ENCODE data around the gene MKRN1. TPM values are rescaled to one million over a fixed set of nuclear protein-coding genes. Genes with fewer than 3 reads are reported as not detected.

Gene MKRN1
- total RNA-seq, 4 donors from 2014 or later = 45.9 to 75.7 (median 60.0) TPM

DNA sequence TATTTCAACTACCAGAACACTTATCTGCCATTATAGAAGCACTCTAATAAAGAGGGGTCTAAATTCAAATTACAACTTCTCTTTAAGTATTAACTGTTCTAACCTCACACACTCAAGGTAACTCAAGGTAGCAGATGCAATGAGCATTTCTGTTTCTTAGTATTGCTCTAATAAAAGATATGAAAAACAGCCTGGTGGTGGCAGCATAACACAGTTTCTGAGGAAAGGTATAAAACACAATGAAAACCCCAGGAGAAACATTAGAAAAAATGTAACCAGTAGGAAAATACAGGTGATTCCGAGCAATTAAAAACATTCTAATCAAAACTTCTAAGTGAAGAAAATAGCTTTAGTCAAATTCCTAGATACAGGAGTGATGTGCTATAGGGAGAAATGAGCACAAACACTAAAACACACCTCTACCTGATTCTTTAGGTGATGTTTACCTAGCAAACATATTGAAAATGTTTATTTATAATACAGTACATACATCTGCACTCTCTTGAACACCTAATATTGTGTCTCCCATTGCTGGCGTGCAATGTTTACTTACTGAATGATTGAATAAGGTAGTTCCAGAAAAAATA, 3.5 kb downstream of the MKRN1 start:
- Histone ChIP-seq H3K36me3 (peaks cover 0 to 9% (median 0%) of the 10 kb centered on the region in 3 donors), H3K9me3 (no peaks in the 10 kb centered on the region), H3K4me1 (peaks cover 0 to 32% (median 16%) of the 10 kb centered on the region in 4 donors), H3K4me3 (no peak overlapping the region), H3K27ac (no peak overlapping the region), H3K27me3 (no peaks in the 10 kb centered on the region)
- TF ChIP-seq, protein P1, sequence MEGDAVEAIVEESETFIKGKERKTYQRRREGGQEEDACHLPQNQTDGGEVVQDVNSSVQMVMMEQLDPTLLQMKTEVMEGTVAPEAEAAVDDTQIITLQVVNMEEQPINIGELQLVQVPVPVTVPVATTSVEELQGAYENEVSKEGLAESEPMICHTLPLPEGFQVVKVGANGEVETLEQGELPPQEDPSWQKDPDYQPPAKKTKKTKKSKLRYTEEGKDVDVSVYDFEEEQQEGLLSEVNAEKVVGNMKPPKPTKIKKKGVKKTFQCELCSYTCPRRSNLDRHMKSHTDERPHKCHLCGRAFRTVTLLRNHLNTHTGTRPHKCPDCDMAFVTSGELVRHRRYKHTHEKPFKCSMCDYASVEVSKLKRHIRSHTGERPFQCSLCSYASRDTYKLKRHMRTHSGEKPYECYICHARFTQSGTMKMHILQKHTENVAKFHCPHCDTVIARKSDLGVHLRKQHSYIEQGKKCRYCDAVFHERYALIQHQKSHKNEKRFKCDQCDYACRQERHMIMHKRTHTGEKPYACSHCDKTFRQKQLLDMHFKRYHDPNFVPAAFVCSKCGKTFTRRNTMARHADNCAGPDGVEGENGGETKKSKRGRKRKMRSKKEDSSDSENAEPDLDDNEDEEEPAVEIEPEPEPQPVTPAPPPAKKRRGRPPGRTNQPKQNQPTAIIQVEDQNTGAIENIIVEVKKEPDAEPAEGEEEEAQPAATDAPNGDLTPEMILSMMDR (IDR thresholded peaks at IDR 0.05) = peak; percentile 16 to 50 (median 49)
- TF ChIP-seq EP300 (IDR thresholded peaks at IDR 0.05) (no peak), POLR2A (IDR thresholded peaks at IDR 0.05) (no peak)
- DNase-seq (ENCODE audit: low spot score in 2 of 2) = peak in 1 of 2 donors; percentile 63
- WGBS, 2 donors = 48 to 51% methylated on average over 2 of the region's 2 CpGs

DNA sequence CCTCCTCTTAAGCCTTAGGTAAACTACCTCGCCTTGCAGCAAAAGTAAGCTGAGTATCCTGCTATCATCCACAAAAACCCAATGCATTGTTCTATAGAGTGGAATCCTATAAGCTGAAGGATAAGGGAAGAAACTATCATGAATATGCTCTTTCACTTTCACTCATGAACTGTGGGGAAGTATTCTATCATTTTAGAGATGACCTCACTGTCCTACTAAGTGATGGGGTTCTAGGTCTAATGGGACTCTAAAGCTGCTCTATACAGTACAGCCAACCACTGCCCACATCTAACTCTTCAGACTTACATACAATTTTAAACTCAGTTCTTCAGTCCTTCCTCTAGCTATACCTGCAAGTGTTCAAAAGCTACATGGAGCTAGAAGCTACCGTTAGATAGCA, 16.2 kb downstream of the MKRN1 start:
- DNase-seq (ENCODE audit: low spot score in 2 of 2) = no peak
- Histone ChIP-seq H3K4me3 (no peak overlapping the region), H3K4me1 (no peaks in the 10 kb centered on the region), H3K27me3 (no peaks in the 10 kb centered on the region), H3K36me3 (peaks cover 0 to 97% (median 4%) of the 10 kb centered on the region in 3 donors), H3K9me3 (no peaks in the 10 kb centered on the region), H3K27ac (no peak overlapping the region)
- WGBS, 2 donors = 98 to 100% methylated on average over 2 of the region's 2 CpGs
- TF ChIP-seq, protein P1 (IDR thresholded peaks at IDR 0.05) = no peak

DNA sequence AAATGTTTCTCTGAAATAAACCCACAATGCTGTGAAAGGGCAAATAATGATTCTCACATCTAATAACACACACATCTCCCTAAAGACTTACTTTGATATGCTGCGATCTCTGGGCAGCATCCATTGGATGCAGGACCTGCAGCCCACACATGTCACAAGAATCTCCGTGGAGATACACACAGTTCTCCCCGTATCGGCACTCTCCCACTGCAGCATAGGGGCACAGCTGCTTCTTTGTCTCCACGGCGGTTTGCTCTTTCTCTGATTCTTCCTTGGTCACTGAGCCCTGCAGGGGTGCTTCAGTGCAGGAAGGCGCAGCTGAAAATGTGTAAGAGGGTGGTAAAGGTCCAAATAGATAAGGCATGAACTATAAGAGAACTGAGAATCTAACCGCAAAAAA, 20.4 kb downstream of the MKRN1 start:
- no peak for DNase-seq (ENCODE audit: low spot score in 2 of 2)
- H3K36me3 ChIP-seq = peaks cover 3 to 85% (median 18%) of the 10 kb centered on the region in 3 donors

GRCh38 chr7:140458201-140458600, 21.1 kb downstream of the MKRN1 start:
- Histone ChIP-seq H3K36me3 (peaks cover 3 to 85% (median 18%) of the 10 kb centered on the region in 3 donors), H3K9me3 (no peaks in the 10 kb centered on the region), H3K27me3 (no peaks in the 10 kb centered on the region), H3K27ac (no peak overlapping the region), H3K4me1 (peaks cover 0 to 4% (median 0%) of the 10 kb centered on the region in 4 donors), H3K4me3 (no peak overlapping the region)
- 50 to 51% methylated on average over 3 of the region's 3 CpGs for WGBS, 2 donors
- DNase-seq (ENCODE audit: low spot score in 2 of 2) = no peak
- TF ChIP-seq EP300 (IDR thresholded peaks at IDR 0.05) = no peak
- TF ChIP-seq, protein P1 (IDR thresholded peaks at IDR 0.05) = no peak
- TF ChIP-seq POLR2A (IDR thresholded peaks at IDR 0.05) = no peak

More for the DNA sequence above, 20.4 kb downstream of the MKRN1 start:
- Histone ChIP-seq H3K4me3 (no peak overlapping the region), H3K4me1 (peaks cover 0 to 4% (median 0%) of the 10 kb centered on the region in 4 donors), H3K9me3 (no peaks in the 10 kb centered on the region), H3K27me3 (no peaks in the 10 kb centered on the region), H3K27ac (no peak overlapping the region)
- TF ChIP-seq, protein P1 (IDR thresholded peaks at IDR 0.05) = no peak
- TF ChIP-seq POLR2A (IDR thresholded peaks at IDR 0.05) (no peak), EP300 (IDR thresholded peaks at IDR 0.05) (no peak)
- WGBS, 2 donors = 62 to 68% methylated on average over 8 of the region's 8 CpGs

- TF ChIP-seq, protein P1 (IDR thresholded peaks at IDR 0.05) = no peak
- TF ChIP-seq POLR2A (IDR thresholded peaks at IDR 0.05) (no peak), EP300 (IDR thresholded peaks at IDR 0.05) (no peak)
- peaks cover 0 to 4% (median 0%) of the 10 kb centered on the region in 4 donors for H3K4me1 ChIP-seq
- no peak overlapping the region for H3K4me3 ChIP-seq
- no peak overlapping the region for H3K27ac ChIP-seq
- peaks cover 3 to 78% (median 18%) of the 10 kb centered on the region in 3 donors for H3K36me3 ChIP-seq
- no peak for DNase-seq (ENCODE audit: low spot score in 2 of 2)
- no peaks in the 10 kb centered on the region for H3K9me3 ChIP-seq
- no peaks in the 10 kb centered on the region for H3K27me3 ChIP-seq
- 65 to 74% methylated on average over 9 of the region's 9 CpGs for WGBS, 2 donors
Measured at GRCh38 chr7:140456551-140457051, 22.7 kb downstream of the MKRN1 start.
